Left ventricle myocardium inferior (tissue), 1 donor: ENCODE data around the gene RPL38. TPM values are rescaled to one million over a fixed set of nuclear protein-coding genes. Genes with fewer than 3 reads are reported as not detected.

Experiments
- DNase-seq: peaks from one replicate; pipeline ENCODE4 v3.0.0-alpha.2; 2020
- H3K27ac ChIP-seq: fragments of 200-600 bp; replicated peaks from 2 replicates; pipeline ENCODE4 v1.8.0; 2021
- H3K27me3 ChIP-seq: fragments of 200-600 bp; 2 replicates; pipeline ENCODE4 v1.8.0; 2021; ENCODE audit warnings: low read depth
- H3K36me3 ChIP-seq: fragments of 200-600 bp; 2 replicates; pipeline ENCODE4 v1.8.0; 2021
- H3K4me1 ChIP-seq: fragments of 200-600 bp; 2 replicates; pipeline ENCODE4 v1.8.0; 2021
- H3K4me3 ChIP-seq: fragments of 200-600 bp; 2 replicates; pipeline ENCODE4 v1.8.0; 2021; ENCODE audit warnings: mild to moderate bottlenecking, moderate library complexity
- H3K9me3 ChIP-seq: fragments of 200-600 bp; replicated peaks from 2 replicates; pipeline ENCODE4 v1.8.0; 2021
- CTCF ChIP-seq: fragments of 200-600 bp; IDR thresholded peaks from 2 replicates; pipeline ENCODE4 v1.8.0; 2021; ENCODE audit warnings: antibody characterized with exemption, mild to moderate bottlenecking, borderline replicate concordance
- intact Hi-C: fragments of 100-400 bp; cut with micrococcal nuclease; formaldehyde crosslinking; loops from one replicate; pipeline ENCODE4 v1.11.0; 2022
- total RNA-seq: library from RNA; stranded (reverse); fragmentation: NEBNext Ultra II Directional; extraction: Animal tissue kit (Norgen Biotek cat#: 25700); gene quantifications from one replicate; pipeline ENCODE4 v1.2.1, GENCODE V29; 2021
- donor health status: DM: no; HTN: yes; CAD: no; lungs with severe emphysema.

The RPL38 gene
- total RNA-seq, 1 donor from 2014 or later = 702 TPM

DNA sequence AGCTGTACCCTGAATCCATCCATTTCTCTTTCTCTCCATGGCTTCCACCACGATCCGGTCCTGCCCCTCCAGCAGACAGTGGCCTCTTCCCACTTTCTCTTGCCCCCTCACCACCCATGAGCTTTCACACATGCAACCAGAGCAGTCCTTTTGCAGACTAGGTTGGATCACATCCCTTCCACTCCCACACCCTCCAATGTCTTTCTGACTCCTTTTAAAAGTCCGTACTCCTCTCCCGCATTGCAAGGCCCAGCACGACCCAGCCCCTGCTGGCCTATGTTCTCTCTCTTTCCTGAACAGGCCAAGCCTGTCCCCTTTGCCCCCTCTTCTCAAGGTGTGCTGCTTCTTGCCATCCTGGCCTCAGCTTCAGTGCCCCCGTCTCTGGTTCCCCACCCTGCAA, 48.1 kb downstream of the RPL38 start:
- H3K36me3 ChIP-seq = peaks cover 46% of the 10 kb centered on the region
- intact Hi-C loops = no loop called here

GRCh38 chr17:74252211-74252610, 48.7 kb downstream of the RPL38 start:
- Histone ChIP-seq H3K27ac (no peak overlapping the region), H3K4me3 (no peak overlapping the region), H3K27me3 (no peaks in the 10 kb centered on the region), H3K4me1 (no peaks in the 10 kb centered on the region), H3K36me3 (peaks cover 46% of the 10 kb centered on the region), H3K9me3 (no peaks in the 10 kb centered on the region)
- no peak for DNase-seq
- intact Hi-C loops = no loop called here
- no peak for TF ChIP-seq CTCF

More for the DNA sequence above, 48.1 kb downstream of the RPL38 start:
- no peak for TF ChIP-seq CTCF
- H3K27me3 ChIP-seq = no peaks in the 10 kb centered on the region
- H3K4me1 ChIP-seq = no peaks in the 10 kb centered on the region
- no peak overlapping the region for H3K27ac ChIP-seq
- DNase-seq = no peak
- H3K9me3 ChIP-seq = no peaks in the 10 kb centered on the region
- H3K4me3 ChIP-seq = no peak overlapping the region

DNA sequence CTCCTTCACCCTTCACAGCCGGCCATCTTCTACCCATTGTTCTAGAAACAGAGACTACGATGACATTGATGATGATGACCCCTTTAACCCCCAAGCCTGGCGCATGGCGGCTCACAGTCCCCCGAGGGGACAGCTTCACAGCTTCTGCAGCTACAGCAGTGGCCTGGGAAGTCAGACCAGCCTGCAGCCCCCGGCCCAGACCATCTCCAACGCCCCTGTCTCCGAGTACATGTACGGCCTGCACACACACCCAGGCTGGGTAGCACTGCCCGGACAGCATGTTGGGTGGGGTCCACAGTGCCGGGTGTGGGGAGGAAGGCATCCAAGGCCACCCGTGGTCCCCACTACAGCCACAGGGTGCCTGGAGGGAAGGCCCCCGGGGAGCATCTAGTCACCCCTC, 49.6 kb downstream of the RPL38 start:
- intact Hi-C loops = no loop called here
- Histone ChIP-seq H3K27me3 (no peaks in the 10 kb centered on the region), H3K27ac (no peak overlapping the region), H3K4me1 (no peaks in the 10 kb centered on the region), H3K36me3 (peaks cover 41% of the 10 kb centered on the region), H3K9me3 (no peaks in the 10 kb centered on the region), H3K4me3 (no peak overlapping the region)
- no peak for TF ChIP-seq CTCF
- DNase-seq = no peak

DNA sequence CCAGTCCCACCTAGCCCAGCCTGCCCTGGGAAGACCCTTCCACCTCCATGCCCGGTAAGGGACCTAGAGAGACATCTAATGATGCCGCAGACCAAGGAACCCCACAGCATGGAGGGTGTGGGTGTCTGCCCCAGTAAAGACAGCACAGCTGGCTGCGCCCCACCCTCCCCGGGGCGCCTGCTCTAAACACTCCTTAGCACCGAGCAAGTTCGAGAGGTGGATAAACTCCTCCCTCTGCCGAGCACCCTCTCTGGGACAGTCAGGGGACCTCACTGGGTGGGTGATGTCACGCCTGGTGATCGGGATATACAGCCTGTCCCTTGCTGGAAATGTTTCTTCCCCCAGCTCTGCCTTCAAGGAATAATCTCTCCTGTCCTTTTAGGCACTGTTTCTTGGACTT, 53.8 kb downstream of the RPL38 start:
- no peak for TF ChIP-seq CTCF
- DNase-seq = no peak
- Histone ChIP-seq H3K27ac (no peak overlapping the region), H3K27me3 (no peaks in the 10 kb centered on the region), H3K36me3 (peaks cover 31% of the 10 kb centered on the region), H3K9me3 (no peaks in the 10 kb centered on the region), H3K4me1 (no peaks in the 10 kb centered on the region), H3K4me3 (no peak overlapping the region)
- intact Hi-C loops = no loop called here

DNA sequence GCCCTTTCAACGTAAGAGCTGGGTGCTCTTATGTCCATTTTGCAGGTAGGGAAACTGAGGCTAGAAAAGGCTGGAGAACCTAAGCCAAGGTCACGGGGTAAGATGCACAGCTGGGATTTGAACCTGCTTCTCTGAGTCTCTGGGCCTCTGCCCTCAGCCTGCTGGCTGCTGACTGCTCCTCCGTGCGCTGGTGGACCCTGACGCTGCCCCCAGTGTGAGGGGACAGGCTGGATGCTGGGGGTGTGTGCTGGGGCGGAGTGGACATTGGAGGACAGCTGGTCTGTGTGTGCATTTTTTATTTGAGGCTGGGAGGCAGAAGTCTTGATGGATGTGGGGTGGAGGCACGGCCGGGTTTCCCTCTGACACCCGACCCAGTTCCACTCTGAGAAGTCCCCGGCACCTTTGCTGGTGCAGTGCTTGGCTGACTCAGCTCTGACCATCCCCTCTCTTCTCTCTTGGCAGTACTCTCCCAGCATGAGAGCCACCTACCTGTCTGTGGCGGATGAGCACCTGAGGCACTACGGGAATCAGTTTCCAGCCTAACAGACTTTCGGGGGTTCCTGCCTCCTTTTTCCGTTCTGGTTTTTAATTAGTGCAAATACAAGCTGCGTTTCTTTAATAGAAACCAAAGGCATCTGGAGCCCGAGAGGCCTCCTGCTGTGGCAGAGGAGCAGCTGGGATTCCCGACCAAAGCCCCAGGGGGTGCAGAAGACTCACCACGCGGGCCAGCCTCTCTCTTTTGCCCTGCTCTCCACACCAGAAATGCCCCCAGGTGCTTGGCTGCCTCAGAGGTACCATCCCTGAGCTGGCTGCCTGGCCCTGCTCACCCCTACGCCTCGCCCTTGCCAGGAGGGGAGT, 56.4 kb downstream of the RPL38 start:
- no peak overlapping the region for H3K27ac ChIP-seq
- no peak for TF ChIP-seq CTCF
- no peak for DNase-seq
- intact Hi-C loops = no loop called here
- H3K36me3 ChIP-seq = peaks cover 16% of the 10 kb centered on the region
- H3K4me3 ChIP-seq = no peak overlapping the region
- H3K9me3 ChIP-seq = no peaks in the 10 kb centered on the region
- no peaks in the 10 kb centered on the region for H3K4me1 ChIP-seq
- H3K27me3 ChIP-seq = no peaks in the 10 kb centered on the region

Other genes starting within 250 kb of the RPL38 start
- gene TTYH2, start 9.9 kb downstream of the RPL38 start, total RNA-seq = 28.1 TPM
- gene DNAI2, start 70.6 kb downstream of the RPL38 start, total RNA-seq = not detected
- gene KIF19, start 122.5 kb downstream of the RPL38 start, total RNA-seq = 0.08 TPM
- not detected for gene BTBD17, start 158.2 kb downstream of the RPL38 start, total RNA-seq
- gene GPR142, start 163.8 kb downstream of the RPL38 start, total RNA-seq = not detected
- gene GPRC5C, start 228.4 kb downstream of the RPL38 start, total RNA-seq = 32.0 TPM